Hindlimb muscle (tissue), 1 donor: ENCODE measurements around the gene TECPR2. TPM values are rescaled to one million over a fixed set of nuclear protein-coding genes. Genes with fewer than 3 reads are reported as not detected.
A peak's percentile ranks its signal among the peaks of the same experiment; 100 is the strongest.

ENCODE experiments used
- DNase-seq: peaks from one replicate; pipeline ENCODE4 v3.0.0-alpha.2; 2013
- polyA plus RNA-seq: library from polyadenylated mRNA; unstranded; fragments of 120-200 nt; gene quantifications from one replicate; pipeline ENCODE4 v1.2.1, GENCODE V29; 2013; ENCODE audit not compliant: insufficient read length

The TECPR2 gene
- polyA plus RNA-seq, 1 donor = 15.7 TPM

- DNase-seq = no peak
Measured at GRCh38 chr14:102471921-102472790, 109.4 kb downstream of the TECPR2 start.

DNA sequence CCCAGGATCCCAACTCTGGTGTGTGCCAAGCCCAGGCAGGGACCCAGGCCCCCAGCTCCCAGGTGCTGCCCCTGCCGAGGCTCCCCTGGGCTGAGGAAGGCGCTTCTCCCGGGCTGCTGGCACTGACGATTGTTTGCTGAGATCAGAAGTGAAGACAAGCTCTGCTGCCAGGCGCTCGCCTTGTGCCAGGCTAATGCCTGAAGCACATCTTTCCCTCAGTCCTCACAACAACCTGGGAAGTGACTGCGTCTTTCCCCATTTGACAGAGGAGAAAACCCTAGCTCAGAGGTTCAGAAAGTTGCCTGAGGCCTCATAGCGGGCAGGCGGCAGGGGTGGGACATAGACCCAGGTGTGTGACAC lies 110.0 kb downstream of the TECPR2 start:
- no peak for DNase-seq

- no peak for DNase-seq
Measured at GRCh38 chr14:102473559-102473958, 110.8 kb downstream of the TECPR2 start.

DNA sequence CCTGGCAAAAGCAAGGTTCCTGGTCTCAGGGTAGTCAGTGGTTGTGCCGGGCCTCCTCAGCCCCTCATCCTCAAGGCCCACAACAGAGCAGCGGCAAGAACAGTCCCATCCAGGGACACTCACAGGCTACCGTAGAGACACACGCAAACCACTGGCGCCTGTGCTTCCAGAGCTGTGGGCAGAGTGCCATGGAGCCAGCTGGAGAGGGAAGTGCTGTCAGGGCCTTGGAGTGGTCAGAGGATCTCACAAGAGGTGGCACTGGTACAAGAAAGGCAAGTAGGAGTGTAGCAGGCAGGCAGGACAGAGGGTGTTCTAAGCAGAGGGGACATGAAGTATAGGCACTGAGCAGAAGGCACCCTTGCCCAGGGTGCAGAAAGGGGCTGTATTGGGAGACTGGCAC lies 112.2 kb downstream of the TECPR2 start:
- DNase-seq = peak; percentile 26

GRCh38 chr14:102479107-102479506 lies 116.4 kb downstream of the TECPR2 start:
- DNase-seq = no peak

GRCh38 chr14:102479777-102480176 lies 117.0 kb downstream of the TECPR2 start:
- no peak for DNase-seq

DNA sequence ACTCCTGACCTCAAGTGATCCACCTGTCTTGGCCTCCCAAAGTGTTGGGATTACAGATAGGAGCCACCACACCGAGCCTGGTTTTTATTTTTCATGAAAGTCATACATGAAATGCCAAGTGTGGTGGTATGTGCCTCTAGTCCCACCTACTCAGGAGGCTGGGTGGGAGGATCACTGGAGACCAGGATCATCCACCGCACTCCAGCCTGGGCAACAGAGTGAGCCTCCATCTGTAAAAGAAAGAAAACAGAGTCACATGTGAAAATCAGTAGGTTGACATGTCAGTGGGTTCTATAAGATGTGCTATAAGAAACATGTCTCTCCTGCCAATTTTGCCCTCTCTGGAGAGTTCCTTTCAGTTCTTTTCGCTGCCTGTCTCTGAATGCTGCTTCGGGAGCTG lies 118.6 kb downstream of the TECPR2 start:
- no peak for DNase-seq

DNA sequence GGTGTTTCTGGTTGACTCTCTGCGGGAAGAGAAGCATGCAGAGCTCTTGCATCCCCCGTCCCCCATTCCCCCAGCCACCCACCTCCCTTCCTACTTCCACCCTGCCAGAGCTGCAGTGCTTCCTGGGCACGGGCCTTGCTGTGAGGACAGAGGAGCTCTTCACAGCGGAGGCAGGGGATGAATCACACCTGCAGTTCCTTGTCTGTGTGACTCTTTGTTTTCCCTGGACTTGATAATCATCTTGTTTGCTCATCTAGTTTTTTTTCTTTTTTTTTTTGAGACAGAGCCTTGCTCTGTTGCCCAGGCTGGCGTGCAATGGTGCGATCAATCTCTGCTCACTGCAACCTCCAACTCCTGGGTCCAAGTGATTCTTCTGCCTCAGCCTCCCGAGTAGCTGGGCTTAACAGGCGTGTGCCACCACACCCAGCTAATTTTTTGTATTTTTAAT lies 119.1 kb downstream of the TECPR2 start:
- DNase-seq = no peak

DNA sequence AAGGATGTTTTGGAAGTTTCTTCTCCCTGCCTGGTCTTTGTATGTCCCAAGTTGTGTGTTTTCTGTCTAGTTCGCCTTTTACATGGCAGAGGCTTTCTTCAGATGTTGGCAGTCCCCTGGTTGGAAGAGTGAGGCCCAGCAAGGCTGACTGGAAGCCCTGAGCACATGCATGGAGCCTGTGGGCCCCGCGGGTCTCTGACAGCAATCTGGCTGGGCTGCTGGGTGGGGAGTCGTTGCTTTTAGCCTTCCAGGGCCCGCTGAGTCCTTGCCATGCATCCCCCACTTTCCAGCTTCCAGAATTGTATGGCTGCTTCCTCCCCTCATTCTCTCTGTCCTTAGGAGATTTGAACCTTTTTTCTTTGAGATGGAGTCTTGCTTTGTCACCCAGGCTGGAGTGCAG lies 121.6 kb downstream of the TECPR2 start:
- DNase-seq = no peak

DNA sequence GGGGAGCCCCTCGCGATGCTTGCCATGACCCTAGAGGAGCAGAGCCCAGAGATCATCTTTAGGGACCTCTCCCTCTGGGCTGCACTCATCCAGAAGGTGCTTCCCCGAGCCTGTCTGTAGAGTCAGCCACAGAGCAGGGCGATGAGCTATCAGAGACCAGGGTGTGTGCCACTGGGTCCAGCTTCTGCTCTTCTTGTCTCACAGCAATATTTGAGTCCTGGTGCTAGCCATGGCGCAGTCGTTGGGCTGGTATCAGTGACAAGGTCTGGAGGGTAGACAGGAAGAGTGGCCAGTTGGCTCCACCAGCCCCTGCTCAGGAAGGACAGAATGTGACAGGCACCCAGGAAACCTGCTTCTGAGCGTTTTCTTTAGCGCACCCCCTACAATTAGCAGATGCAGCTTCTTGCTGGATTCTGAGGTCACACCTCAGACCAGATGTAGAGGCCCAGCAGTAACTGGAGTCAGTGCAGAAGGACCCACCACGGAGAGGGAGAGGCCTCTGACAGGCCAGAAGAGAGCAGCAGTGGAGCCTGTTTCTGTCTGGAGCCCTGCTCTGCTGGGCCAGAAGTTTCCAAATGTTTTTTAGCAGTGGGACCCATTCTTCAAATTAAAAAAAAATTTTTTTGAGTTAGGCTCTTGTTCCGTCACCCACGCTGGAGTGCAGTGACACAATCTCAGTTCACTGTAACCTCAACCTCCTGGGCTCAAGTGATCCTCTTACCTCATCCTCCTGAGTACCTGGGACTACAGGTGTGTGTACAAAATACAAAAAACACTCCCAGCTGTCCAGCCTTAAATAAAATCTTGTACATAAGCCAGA lies 123.2 kb downstream of the TECPR2 start:
- no peak for DNase-seq

DNA sequence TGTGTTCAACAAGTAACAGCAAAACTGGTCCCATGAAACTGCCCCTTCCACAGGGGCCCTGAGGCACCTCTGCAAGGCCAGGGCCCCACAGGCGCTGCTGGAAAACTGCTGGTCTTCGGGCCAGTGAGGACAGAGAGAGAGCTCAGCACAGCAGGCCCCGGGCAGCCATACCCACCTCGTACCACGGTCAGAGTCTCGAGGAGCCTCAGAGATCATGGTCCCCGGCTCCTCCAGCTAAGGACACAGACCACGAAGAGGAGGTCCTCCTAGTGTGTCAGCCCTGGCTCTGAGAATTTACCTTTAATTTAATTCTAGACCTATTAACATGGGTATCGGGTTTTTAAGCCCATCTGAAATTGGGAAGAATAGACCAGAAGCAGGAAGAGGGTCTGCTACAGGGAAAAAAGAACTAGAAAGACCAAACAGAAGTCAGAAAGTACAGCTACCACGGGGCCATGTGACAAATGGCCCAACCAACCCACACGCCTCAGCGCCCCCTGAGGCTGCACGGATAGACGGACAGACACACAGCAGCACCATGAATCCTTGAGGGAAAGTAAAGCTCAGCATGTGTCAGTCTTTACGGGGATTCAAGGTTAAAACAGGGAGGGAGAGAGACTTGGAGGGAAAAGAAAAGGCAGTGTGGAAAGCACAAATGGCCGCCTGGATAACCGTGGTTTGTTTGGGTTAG lies 123.9 kb downstream of the TECPR2 start:
- no peak for DNase-seq

DNA sequence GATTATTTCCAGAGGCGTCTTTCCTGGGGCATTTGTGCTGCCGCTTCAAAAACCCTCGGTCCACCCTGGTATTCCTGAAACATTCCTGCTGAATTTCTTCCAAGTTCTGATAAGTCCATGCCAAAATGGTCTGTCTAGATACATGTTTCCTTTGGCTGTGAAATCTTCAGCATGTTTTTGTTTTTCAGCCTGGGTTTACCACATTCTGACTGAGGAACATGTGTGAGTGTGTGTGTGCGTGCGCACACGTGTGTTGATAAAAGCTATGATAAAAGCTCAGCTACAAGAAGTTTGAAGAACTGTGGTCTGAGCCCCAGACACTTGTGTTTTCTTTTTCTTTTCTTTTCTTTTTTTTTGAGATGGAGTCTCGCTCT lies 124.5 kb downstream of the TECPR2 start:
- no peak for DNase-seq

DNA sequence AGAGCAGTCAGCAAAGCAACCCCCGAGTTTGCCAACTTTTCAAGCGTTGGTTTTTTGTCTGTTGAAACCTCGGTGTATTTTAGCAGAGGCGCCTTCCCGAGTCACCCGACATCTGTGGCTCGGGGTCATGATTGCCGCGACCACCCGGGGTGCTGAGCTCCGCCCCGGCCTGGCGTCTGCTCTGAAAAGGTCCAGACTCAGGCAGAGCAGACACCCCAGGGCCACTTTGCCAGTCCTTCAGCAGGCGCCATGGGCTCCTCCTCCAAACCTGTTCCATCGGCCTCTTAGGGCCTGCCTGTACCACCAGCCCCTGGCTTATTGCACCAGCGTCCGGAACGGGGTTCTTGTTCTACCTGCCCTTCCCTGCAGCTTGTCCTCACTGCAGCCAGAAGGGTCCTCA lies 127.7 kb downstream of the TECPR2 start:
- no peak for DNase-seq

GRCh38 chr14:102491366-102491765 lies 128.6 kb downstream of the TECPR2 start:
- DNase-seq = no peak

GRCh38 chr14:102491786-102492530 lies 129.2 kb downstream of the TECPR2 start:
- no peak for DNase-seq

- no peak for DNase-seq
Measured at GRCh38 chr14:102492531-102492910, 129.8 kb downstream of the TECPR2 start.

- DNase-seq = no peak
Measured at GRCh38 chr14:102493096-102493495, 130.4 kb downstream of the TECPR2 start.

- no peak for DNase-seq
Measured at GRCh38 chr14:102493585-102493984, 130.8 kb downstream of the TECPR2 start.

DNA sequence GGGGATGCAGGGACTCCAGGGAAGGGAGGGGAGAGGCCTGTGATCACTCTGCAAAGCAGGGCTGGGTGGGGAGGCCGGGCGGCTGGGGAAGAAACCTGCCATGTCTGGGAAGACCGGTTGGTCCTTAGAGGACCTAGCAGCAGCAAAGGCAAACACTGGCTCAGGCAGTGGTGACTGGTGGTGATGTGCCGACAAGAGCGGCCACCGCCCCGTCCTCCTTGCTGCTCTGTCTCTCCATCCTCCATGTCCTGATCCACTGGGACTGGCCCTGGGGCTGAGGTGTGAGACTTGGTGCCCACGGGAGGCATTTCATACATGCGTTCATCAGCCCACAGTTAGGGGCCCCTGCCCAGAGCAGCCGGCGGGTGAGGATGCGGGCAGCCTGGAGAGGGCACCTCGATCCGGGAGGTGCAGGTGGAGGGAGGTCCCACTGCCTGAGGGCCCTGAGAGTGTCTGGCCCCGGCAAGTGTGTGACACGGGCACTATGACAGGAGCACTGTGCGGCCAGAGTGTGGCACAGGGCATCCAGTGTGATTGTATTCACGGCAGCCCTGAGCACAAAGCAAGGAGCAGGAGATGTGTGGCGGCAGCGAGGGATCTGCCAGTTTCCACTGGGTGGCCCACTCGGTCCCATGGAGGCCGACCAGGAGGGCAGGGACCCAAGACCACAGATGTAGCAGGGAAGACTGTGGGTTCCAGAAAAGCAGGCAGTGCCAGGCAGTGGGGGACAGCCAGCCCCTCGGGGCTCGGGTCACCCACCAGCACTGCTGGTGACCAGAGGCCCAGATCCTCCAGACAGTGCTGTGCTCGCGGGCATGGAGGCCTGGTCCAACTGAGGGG lies 133.0 kb downstream of the TECPR2 start:
- no peak for DNase-seq

DNA sequence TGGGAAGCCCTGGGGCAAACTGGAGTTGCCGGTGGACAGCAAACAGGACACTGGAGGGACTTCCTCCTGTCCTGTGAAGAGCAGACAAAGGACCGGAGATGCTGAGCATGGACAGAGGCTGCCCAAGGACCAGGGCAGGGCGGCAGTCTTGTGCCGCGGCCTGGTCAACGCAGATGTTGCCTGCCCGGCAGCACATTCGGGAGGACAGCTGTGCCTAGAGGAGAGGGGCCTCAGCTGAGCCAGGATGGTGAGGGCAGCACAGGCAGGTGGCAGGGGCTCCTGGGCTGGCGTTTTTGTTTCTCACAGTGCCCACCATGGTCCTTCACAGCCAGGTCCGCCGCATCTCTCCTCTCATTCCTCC lies 133.6 kb downstream of the TECPR2 start:
- DNase-seq = no peak

DNA sequence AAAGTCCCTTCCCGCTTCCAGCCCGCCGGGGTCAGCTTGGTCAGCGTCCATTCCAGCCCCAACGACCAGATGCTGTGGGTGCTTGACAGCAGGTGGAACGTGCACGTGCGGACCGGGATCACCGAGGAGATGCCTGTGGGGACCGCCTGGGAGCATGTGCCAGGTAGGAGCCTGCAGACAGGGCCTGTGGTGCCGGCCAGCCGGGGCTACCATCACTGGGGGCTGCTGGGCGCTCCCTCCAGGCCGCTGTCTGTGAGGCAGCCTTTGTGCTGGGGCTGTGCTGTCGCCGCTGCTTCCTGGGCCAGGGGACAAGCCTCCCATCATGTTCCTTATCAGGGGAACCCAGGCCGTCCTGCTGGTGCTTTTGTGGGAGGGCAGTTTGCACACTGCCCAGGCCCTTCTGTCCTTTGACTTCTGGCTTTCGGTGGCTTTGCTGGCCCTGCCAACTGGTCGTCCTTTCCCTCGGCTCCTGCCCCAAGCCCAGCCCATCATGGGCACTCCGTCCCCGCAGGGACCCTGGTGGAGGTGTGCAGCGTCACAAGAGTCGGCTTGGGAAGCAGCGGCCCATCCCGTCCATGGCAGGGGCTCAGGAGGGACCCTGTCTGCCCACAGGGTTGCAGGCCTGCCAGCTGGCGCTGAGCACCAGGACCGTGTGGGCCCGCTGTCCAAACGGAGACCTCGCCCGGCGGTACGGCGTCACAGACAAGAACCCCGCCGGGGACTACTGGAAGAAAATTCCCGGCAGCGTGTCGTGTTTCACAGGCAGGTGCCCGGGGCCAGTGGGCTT lies 134.4 kb downstream of the TECPR2 start:
- no peak for DNase-seq
